ENCODE measurements around the gene NUDT21. TPM values are rescaled to one million over a fixed set of nuclear protein-coding genes. Genes with fewer than 3 reads are reported as not detected.

The NUDT21 gene
- total RNA-seq, 1 donor from 2014 or later = 148 TPM

- Mint-ChIP-seq H3K9me3 (no peaks in the 10 kb centered on the region), H3K27ac (peak overlapping the region; percentile 61), H3K36me3 (peaks cover 35% of the 10 kb centered on the region), H3K4me3 (no peak overlapping the region), H3K4me1 (ENCODE audit: unreplicated experiment) (no peaks in the 10 kb centered on the region), H3K27me3 (no peaks in the 10 kb centered on the region)
- no peak for DNase-seq (ENCODE audit: extremely low spot score, unreplicated experiment)
- no peak for TF ChIP-seq CTCF (conservative IDR thresholded peaks at IDR 0.05)
Observed at GRCh38 chr16:56408379-56409098, 42.6 kb downstream of the NUDT21 start.

- Mint-ChIP-seq H3K4me3 (no peak overlapping the region), H3K27me3 (no peaks in the 10 kb centered on the region), H3K27ac (no peak overlapping the region), H3K9me3 (no peaks in the 10 kb centered on the region), H3K4me1 (ENCODE audit: unreplicated experiment) (no peaks in the 10 kb centered on the region), H3K36me3 (peaks cover 25% of the 10 kb centered on the region)
- no peak for DNase-seq (ENCODE audit: extremely low spot score, unreplicated experiment)
- TF ChIP-seq CTCF (conservative IDR thresholded peaks at IDR 0.05) = no peak
Observed at GRCh38 chr16:56405977-56406672, 45.0 kb downstream of the NUDT21 start.

GRCh38 chr16:56401482-56401881, 49.6 kb downstream of the NUDT21 start:
- H3K27ac Mint-ChIP-seq = no peak overlapping the region
- no peak for DNase-seq (ENCODE audit: extremely low spot score, unreplicated experiment)
- TF ChIP-seq CTCF (conservative IDR thresholded peaks at IDR 0.05) = peak; percentile 54
- H3K4me1 Mint-ChIP-seq (ENCODE audit: unreplicated experiment) = peaks cover 4% of the 10 kb centered on the region
- H3K36me3 Mint-ChIP-seq = peaks cover 26% of the 10 kb centered on the region
- no peaks in the 10 kb centered on the region for H3K27me3 Mint-ChIP-seq
- no peaks in the 10 kb centered on the region for H3K9me3 Mint-ChIP-seq
- H3K4me3 Mint-ChIP-seq = no peak overlapping the region

GRCh38 chr16:56400458-56400857, 50.7 kb downstream of the NUDT21 start:
- Mint-ChIP-seq H3K4me1 (ENCODE audit: unreplicated experiment) (peaks cover 4% of the 10 kb centered on the region), H3K4me3 (no peak overlapping the region), H3K9me3 (no peaks in the 10 kb centered on the region), H3K27me3 (no peaks in the 10 kb centered on the region), H3K36me3 (peaks cover 28% of the 10 kb centered on the region), H3K27ac (no peak overlapping the region)
- DNase-seq (ENCODE audit: extremely low spot score, unreplicated experiment) = no peak
- no peak for TF ChIP-seq CTCF (conservative IDR thresholded peaks at IDR 0.05)

GRCh38 chr16:56399486-56399885, 51.6 kb downstream of the NUDT21 start:
- Mint-ChIP-seq H3K9me3 (no peaks in the 10 kb centered on the region), H3K27me3 (no peaks in the 10 kb centered on the region), H3K4me1 (ENCODE audit: unreplicated experiment) (peaks cover 4% of the 10 kb centered on the region), H3K27ac (no peak overlapping the region), H3K36me3 (peaks cover 30% of the 10 kb centered on the region), H3K4me3 (no peak overlapping the region)
- no peak for TF ChIP-seq CTCF (conservative IDR thresholded peaks at IDR 0.05)
- DNase-seq (ENCODE audit: extremely low spot score, unreplicated experiment) = no peak
